ENCODE results near the gene WFDC6. TPM values are rescaled to one million over a fixed set of nuclear protein-coding genes. Genes with fewer than 3 reads are reported as not detected.

Gene WFDC6
- total RNA-seq, 4 donors from 2014 or later, result not detected

DNA sequence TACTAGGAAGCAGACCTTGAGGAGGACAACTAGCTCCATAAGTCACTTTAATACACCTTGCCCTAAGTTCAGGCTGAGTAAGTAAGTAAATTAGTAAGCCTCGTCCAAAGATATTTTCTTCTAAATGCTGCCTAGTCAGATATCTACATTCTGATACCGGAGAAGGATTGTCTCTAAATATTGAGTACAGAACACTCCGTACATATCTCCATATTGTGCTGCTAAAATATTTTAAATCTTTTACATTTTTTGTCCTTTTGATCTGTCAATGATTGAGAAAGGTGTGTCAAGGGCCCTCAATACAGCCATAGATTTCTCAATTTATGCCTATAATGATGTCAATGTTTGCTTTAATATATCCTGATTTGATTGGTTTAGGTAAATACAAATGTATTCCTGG is 36.6 kb upstream of the WFDC6 start:
- no peak for TF ChIP-seq CTCF (IDR thresholded peaks at IDR 0.05; ENCODE audit: low read depth)

- TF ChIP-seq CTCF (IDR thresholded peaks at IDR 0.05; ENCODE audit: low read depth), result no peak
Measured at GRCh38 chr20:45564760-45565276, 25.5 kb upstream of the WFDC6 start.

- no peak for TF ChIP-seq CTCF (IDR thresholded peaks at IDR 0.05; ENCODE audit: low read depth)
Measured at GRCh38 chr20:45555198-45555597, 15.9 kb upstream of the WFDC6 start.

- TF ChIP-seq CTCF (IDR thresholded peaks at IDR 0.05; ENCODE audit: low read depth), result no peak
Measured at GRCh38 chr20:45552456-45552855, 13.2 kb upstream of the WFDC6 start.

DNA sequence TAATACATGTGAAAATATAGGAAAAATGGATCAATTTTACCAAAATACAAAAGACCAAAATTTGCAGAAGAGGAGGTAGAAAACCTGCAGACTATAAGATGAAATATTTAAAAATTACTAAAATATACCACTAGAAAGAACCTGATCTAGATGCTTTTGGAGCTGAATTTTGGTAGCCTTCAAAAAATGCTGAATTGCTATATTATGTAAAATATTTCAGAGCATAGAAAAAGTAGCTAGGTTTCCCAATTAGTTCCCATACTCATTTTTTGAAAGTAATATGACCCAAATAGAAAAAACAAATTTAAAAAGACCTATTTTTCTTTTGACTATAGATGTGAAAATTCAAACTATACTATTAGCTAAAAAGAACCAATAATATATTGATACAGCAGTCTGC is 11.5 kb upstream of the WFDC6 start:
- TF ChIP-seq CTCF (IDR thresholded peaks at IDR 0.05; ENCODE audit: low read depth), result no peak

GRCh38 chr20:45548410-45548809 is 9.1 kb upstream of the WFDC6 start:
- no peak for TF ChIP-seq CTCF (IDR thresholded peaks at IDR 0.05; ENCODE audit: low read depth)

- no peak for TF ChIP-seq CTCF (IDR thresholded peaks at IDR 0.05; ENCODE audit: low read depth)
Measured at GRCh38 chr20:45547206-45547770, 8.0 kb upstream of the WFDC6 start, which contains the start of gene EPPIN. Gene EPPIN, minus strand, starts transcription at chr20:45547401. Its CDS starts 44 bp downstream, at chr20:45547357.
